ENCODE measurements around the gene AMD1.
"Not testable (repeated sequence)": the region's sequence is repeated elsewhere in the genome, so short reads cannot be mapped to it uniquely, and the experiment has no call there.

Gene AMD1

DNA sequence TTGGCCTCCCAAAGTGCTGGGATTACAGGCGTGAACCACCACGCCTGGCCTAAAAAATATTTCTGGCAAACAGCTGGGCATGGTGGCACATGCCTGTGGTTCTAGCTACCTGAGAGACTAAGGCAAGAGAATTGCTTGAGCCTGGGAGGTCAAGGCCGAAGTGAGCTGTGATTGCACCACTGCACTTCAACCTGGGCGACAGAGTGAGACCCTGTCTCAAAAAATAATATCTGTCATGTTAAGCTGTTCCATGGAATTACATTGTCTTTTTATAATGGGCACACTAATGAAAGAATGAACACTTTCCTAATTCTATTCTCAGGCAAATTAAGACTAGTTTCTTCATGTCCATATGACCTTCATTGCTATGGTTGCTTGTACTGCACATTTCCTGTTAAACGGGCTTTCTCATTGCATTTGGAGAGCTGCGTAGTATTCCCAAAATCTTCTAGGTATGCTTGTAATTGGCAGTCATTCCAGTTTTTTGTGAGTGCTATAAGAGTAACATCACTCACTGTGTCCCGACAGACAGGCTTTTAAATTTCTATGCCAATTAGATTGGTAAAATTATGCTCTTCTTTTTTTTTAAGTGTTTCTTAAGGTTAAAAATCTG is 12.1 kb downstream of the AMD1 start:
- Histone ChIP-seq H3K9ac (ENCODE audit: low read depth, low read length) (no peak overlapping the region), H3K4me1 (ENCODE audit: insufficient read depth, low read length) (peaks cover 14% of the 10 kb centered on the region), H3K9me3 (ENCODE audit: control insufficient read depth, insufficient read depth, low read length) (no peaks in the 10 kb centered on the region), H3K36me3 (ENCODE audit: insufficient read depth, low read length) (peaks cover 5% of the 10 kb centered on the region)

DNA sequence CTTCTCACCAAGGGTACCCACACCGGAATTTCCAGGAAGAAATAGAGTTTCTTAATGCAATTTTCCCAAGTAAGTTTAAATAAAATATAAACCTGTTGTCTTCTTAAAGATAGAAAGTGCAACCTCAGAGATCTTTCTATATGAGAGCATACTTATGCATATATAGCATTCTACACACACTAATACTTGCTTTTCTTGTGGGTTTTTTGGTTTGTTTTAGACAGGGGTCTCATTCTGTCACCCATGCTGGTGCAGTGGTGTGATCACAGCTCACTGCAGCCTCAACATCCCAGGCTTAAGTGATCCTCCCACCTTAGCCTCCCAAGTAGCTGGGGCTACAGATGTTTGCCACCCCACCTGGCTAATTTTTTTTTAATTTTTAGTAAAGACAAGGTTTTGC is 15.7 kb downstream of the AMD1 start:
- H3K4me1 ChIP-seq (ENCODE audit: insufficient read depth, low read length), result peaks cover 2% of the 10 kb centered on the region; the same call in 1 of the 2 replicates
- no peaks in the 10 kb centered on the region for H3K9me3 ChIP-seq (ENCODE audit: control insufficient read depth, insufficient read depth, low read length)
- peaks cover 35% of the 10 kb centered on the region for H3K36me3 ChIP-seq (ENCODE audit: insufficient read depth, low read length)
- H3K9ac ChIP-seq (ENCODE audit: low read depth, low read length), result no peak overlapping the region

DNA sequence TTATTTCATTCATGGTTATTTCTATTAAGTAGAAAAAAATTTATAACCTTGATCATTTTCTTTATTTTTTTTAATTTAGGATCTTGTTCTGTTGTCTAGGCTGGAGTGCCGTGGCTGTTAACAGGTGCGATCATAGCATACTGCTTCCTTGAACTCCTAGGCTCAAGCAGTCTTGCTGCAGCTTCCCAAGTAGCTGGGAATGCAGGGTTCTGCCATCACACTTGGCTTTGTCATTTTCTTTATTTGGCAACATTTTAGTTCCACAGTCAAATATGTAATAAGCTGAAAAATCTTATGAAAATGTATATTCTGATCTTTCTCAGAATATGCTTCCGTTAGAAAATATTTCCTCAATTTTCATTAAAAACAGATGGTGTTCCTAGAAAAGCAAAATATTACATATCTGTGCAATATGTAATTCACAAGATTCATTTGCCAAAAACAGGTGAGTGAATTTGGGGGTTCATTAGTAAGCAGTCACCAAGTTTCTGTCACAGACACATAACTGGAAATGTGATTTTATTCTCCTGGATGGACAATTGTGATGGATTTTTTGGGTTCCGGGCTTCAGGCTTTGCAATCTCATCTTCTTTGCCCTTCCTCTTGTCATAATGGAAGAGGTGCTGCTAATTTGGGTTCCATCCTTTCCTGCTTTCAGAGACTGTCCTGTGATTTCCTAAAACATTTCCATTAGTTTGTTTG is 21.5 kb downstream of the AMD1 start:
- Histone ChIP-seq H3K4me1 (ENCODE audit: insufficient read depth, low read length) (no peaks in the 10 kb centered on the region), H3K9me3 (ENCODE audit: control insufficient read depth, insufficient read depth, low read length) (no peaks in the 10 kb centered on the region), H3K36me3 (ENCODE audit: insufficient read depth, low read length) (peaks cover 56% of the 10 kb centered on the region), H3K9ac (ENCODE audit: low read depth, low read length) (no peak overlapping the region)

DNA sequence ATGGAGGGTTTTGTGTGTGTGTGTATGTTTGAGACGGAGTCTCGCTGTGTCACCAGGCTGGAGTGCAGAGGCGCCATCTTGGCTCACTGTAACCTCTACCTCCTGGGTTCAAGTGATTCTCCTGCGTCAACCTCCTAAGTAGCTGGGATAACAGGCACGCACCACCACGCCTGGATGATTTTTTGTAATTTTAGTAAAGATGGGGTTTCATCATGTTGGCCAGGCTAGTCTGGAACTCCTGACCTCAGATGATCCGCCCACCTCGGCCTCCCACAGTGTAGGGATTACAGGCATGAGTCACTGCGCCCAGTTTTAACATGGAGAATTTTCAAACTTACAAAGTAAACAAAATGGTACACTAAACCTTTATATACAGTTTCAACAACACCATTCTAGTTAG is 22.8 kb downstream of the AMD1 start:
- no peaks in the 10 kb centered on the region for H3K4me1 ChIP-seq (ENCODE audit: insufficient read depth, low read length)
- H3K9me3 ChIP-seq (ENCODE audit: control insufficient read depth, insufficient read depth, low read length), result no peaks in the 10 kb centered on the region
- no peak overlapping the region for H3K9ac ChIP-seq (ENCODE audit: low read depth, low read length)
- peaks cover 47% of the 10 kb centered on the region for H3K36me3 ChIP-seq (ENCODE audit: insufficient read depth, low read length)

DNA sequence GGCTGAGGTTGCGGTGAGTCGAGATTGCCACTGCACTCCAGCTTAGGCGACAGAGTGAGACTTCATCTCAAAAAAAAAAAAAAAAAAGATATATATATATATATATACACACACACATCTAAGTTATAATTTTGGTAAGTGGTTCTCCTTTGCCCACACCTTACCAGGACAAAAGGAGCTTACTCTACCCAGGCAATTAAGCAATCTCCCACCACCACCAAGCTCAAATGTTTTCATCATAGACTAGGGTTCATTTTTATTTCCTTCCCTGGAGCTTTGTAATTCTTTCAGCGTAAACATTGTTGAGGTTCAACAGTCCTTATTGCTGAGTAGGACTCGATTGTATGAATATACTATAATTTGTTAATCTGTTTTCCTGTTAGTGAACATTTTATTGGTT is 23.5 kb downstream of the AMD1 start:
- Histone ChIP-seq H3K9me3 (ENCODE audit: control insufficient read depth, insufficient read depth, low read length) (peaks cover 5% of the 10 kb centered on the region; the same call in 1 of the 2 replicates), H3K9ac (ENCODE audit: low read depth, low read length) (no peak overlapping the region), H3K4me1 (ENCODE audit: insufficient read depth, low read length) (no peaks in the 10 kb centered on the region), H3K36me3 (ENCODE audit: insufficient read depth, low read length) (peaks cover 40% of the 10 kb centered on the region)

DNA sequence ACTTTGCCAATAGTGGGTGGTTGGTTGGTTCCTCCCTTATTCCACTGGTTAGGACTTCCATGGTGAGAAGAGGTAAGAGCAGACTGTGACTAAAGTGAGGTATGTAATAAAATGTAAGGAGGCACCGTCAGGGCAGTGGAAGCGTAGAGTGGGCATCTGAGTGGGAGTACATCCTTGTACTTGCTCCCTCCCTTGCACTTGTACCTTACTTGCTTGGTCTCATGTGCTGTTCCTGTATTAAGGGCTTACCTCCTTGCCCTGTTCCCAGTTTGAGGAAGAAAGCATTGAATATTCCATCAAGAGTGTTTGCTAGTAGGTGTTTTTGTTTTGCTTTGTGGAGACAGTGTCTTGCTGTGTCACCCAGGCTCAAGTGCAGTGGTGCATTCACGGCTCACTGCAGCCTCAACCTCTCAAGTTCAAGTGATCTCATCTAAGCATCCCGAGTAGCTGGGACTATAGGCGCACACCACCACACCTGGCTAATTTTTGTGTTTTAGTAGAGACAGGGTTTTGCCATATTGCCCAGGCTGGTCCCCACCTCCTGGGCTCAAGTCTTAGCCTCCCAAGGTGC is 25.5 kb downstream of the AMD1 start:
- Histone ChIP-seq H3K9me3 (ENCODE audit: control insufficient read depth, insufficient read depth, low read length) (peaks cover 13% of the 10 kb centered on the region), H3K9ac (ENCODE audit: low read depth, low read length) (no peak overlapping the region), H3K4me1 (ENCODE audit: insufficient read depth, low read length) (no peaks in the 10 kb centered on the region), H3K36me3 (ENCODE audit: insufficient read depth, low read length) (peaks cover 26% of the 10 kb centered on the region)

DNA sequence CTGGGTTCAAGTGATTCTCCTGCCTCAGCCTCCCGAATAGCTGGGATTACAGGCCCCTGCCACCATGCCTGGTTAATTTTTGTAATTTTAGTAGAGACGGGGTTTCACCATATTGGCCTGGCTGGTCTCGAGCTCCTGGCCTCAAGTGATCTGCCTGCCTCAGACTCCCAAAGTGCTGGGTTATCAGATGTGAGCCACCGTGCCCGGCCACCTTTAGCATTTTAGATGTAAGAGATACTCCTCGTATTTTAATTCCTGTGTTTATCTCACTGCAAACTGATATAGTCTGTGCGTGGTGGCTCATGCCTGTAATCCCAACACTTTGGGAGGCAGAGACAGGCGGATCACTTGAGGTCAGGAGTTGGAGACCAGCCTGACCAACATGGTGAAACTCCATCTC is 27.0 kb downstream of the AMD1 start:
- not testable (repeated sequence) for H3K4me1 ChIP-seq (ENCODE audit: insufficient read depth, low read length); H3K9ac ChIP-seq (ENCODE audit: low read depth, low read length)
- H3K9me3 ChIP-seq (ENCODE audit: control insufficient read depth, insufficient read depth, low read length), result peaks cover 13% of the 10 kb centered on the region
- H3K36me3 ChIP-seq (ENCODE audit: insufficient read depth, low read length), result peaks cover 12% of the 10 kb centered on the region

DNA sequence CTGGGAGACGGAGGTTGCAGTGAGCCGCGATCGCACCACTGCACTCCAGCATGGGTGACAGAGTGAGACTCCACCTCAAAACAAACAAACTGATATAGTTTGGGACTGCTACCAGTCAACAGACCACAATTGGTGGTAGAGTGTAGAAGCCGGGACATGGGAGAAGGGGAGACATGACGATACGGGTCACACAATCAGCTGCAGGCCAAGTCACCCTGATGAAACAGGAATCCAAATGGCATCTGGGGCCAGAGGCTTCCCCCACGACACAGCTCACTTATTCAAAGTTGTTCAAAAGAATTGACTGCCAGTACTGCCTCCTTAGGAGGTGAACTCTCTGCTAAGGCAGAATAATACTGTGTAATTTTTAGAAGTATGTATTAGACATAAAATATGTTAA is 27.5 kb downstream of the AMD1 start:
- H3K9me3 ChIP-seq (ENCODE audit: control insufficient read depth, insufficient read depth, low read length), result peaks cover 13% of the 10 kb centered on the region

DNA sequence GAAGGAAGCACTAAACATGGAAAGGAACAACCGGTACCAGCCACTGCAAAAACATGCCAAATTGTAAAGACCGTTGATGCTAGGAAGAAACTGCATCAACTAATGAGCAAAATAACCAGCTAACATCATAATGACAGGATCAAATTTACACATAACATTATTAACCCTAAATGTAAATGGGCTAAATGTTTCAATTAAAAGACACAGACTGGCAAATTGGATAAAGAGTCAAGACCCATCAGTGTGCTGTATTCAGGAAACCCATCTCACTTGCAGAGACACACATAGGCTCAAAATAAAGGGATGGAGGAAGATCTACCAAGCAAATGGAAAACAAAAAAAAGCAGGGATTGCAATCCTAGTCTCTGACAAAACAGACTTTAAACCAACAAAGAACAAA is 31.7 kb downstream of the AMD1 start:
- not testable (repeated sequence) for H3K9ac ChIP-seq (ENCODE audit: low read depth, low read length); H3K4me1 ChIP-seq (ENCODE audit: insufficient read depth, low read length); H3K36me3 ChIP-seq (ENCODE audit: insufficient read depth, low read length)
- peaks cover 13% of the 10 kb centered on the region for H3K9me3 ChIP-seq (ENCODE audit: control insufficient read depth, insufficient read depth, low read length)

More for the DNA sequence above, 27.5 kb downstream of the AMD1 start:
- Histone ChIP-seq H3K9ac (ENCODE audit: low read depth, low read length) (no peak overlapping the region), H3K36me3 (ENCODE audit: insufficient read depth, low read length) (peaks cover 7% of the 10 kb centered on the region), H3K4me1 (ENCODE audit: insufficient read depth, low read length) (no peaks in the 10 kb centered on the region)

DNA sequence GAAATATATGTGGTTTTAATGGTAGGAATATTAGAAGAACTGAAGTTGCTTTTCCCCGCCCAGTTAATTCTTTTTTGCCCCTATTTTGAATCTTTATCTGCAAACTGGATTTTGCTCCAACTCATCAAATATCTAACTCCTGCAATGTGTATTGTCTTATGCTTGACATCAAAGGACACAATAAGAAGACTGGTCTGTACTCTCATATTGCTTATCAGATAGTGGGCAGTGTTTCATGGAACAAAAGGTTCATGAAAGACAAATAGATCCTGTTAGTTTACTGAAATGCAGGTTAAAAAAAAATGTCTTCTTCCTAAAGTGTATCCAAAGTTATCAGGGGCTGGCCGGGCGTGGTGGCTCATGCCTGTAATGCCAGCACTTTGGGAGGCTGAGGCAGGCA is 56.2 kb downstream of the AMD1 start:
- Histone ChIP-seq H3K9ac (ENCODE audit: low read depth, low read length) (no peak overlapping the region), H3K4me1 (ENCODE audit: insufficient read depth, low read length) (no peaks in the 10 kb centered on the region), H3K9me3 (ENCODE audit: control insufficient read depth, insufficient read depth, low read length) (no peaks in the 10 kb centered on the region), H3K36me3 (ENCODE audit: insufficient read depth, low read length) (no peaks in the 10 kb centered on the region)

DNA sequence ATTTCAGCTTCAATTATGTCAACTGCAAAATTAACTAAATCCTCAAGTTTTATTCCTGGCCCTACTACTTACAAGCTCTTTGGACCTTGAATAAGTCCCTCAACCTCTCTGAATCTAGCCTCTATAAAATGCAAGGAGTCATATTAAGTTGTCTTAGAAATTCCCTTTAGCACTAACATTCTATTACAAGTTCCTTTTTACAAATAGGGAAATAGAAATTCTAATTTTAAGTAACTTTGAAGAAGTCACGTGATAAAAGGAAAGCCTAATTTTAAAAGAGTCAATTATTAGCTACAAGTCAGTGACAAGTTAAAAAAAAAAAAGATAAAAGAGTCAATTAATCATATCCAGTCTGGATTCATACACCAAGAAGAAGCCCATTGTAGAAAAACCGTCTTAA is 59.3 kb downstream of the AMD1 start:
- no peaks in the 10 kb centered on the region for H3K9me3 ChIP-seq (ENCODE audit: control insufficient read depth, insufficient read depth, low read length)

DNA sequence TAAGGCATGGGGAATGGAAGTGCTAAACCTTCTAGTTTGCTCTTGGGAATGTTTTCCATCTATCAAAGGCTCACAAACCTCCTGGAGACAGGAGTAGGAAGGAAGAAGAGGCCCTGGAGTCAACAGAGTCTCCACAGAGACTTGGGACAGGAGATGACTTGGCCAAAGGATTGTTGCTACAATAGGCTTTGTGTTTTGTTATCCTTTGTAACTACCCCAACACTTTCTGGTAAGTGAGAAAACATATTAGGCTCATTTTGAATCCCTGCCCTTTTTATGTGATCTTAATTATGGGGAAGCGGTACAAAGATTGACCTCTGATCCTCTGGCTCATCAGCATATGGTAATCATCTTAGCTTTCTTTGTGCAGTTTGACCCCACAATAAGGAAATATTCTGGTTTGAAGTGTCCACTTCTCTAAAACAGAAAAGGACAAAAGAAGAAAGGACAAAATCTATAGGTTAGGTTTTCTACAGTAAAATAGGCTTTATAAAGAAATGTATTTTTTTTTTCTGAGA is 59.9 kb downstream of the AMD1 start:
- H3K9ac ChIP-seq (ENCODE audit: low read depth, low read length), result no peak overlapping the region
- no peaks in the 10 kb centered on the region for H3K4me1 ChIP-seq (ENCODE audit: insufficient read depth, low read length)
- H3K9me3 ChIP-seq (ENCODE audit: control insufficient read depth, insufficient read depth, low read length), result no peaks in the 10 kb centered on the region
- no peaks in the 10 kb centered on the region for H3K36me3 ChIP-seq (ENCODE audit: insufficient read depth, low read length)

More for the DNA sequence above, 59.3 kb downstream of the AMD1 start:
- Histone ChIP-seq H3K9ac (ENCODE audit: low read depth, low read length) (no peak overlapping the region), H3K36me3 (ENCODE audit: insufficient read depth, low read length) (no peaks in the 10 kb centered on the region), H3K4me1 (ENCODE audit: insufficient read depth, low read length) (no peaks in the 10 kb centered on the region)

DNA sequence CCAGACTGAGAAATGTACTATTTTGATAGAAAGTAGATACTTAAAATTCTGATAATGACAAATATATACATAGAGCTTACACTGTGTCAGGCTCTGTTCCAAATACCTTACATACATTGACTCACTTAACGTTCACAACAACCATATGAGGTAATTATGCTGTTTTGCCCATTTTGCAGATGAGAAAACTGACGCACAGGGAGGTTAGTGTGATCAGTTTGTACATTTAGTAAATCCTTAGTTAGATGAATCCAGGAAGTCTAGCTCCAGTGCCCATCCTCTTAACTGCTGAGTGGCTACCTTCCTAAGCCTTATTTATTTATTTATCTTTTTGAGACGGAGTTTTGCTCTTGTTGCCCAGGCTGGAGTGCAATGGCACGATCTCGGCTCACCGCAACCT is 60.6 kb downstream of the AMD1 start:
- Histone ChIP-seq H3K4me1 (ENCODE audit: insufficient read depth, low read length) (no peaks in the 10 kb centered on the region), H3K9ac (ENCODE audit: low read depth, low read length) (no peak overlapping the region), H3K9me3 (ENCODE audit: control insufficient read depth, insufficient read depth, low read length) (no peaks in the 10 kb centered on the region), H3K36me3 (ENCODE audit: insufficient read depth, low read length) (no peaks in the 10 kb centered on the region)

DNA sequence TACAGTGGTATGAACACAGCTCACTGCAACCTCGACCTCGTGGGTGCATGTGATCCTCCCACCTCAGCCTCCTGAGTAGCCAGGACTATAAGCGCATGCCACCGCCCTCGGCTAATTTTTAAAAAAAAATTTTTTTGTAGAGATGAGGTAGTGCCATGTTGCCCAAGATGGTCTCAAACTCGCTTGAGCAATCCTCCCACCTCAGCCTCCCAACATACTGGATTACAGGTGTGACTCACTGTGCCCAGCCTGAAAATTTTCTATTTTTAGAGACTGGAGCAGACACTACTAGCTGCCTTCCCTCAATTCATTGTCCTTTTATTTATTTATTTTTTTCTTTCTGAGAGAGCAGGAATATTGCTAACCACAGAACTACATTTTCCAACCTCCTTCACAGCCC is 63.6 kb downstream of the AMD1 start:
- no peaks in the 10 kb centered on the region for H3K9me3 ChIP-seq (ENCODE audit: control insufficient read depth, insufficient read depth, low read length)
- H3K9ac ChIP-seq (ENCODE audit: low read depth, low read length), result no peak overlapping the region
- no peaks in the 10 kb centered on the region for H3K4me1 ChIP-seq (ENCODE audit: insufficient read depth, low read length)
- H3K36me3 ChIP-seq (ENCODE audit: insufficient read depth, low read length), result no peaks in the 10 kb centered on the region

Measured in ES-I3 (cell line).